Activated CD8-positive, alpha-beta memory T cell treated with anti-CD3 and anti-CD28 coated beads, Interleukin-2, amount 50 U/mL, for 24 hours (primary cell): ENCODE data around the gene FCAMR.
A peak's percentile ranks its signal among the peaks of the same experiment; 100 is the strongest.
"Not testable (repeated sequence)": the region's sequence is repeated elsewhere in the genome, so short reads cannot be mapped to it uniquely, and the experiment has no call there.

Experiments
- DNase-seq: peaks from one replicate; pipeline ENCODE4 v3.0.0-alpha.2; 2020; ENCODE audit errors: extremely low read depth

FCAMR gene

GRCh38 chr1:206931709-206932108 is 38.6 kb downstream of the FCAMR start:
- no peak for DNase-seq

- DNase-seq, result no peak
Measured at GRCh38 chr1:206930210-206930798, 40.0 kb downstream of the FCAMR start.

DNA sequence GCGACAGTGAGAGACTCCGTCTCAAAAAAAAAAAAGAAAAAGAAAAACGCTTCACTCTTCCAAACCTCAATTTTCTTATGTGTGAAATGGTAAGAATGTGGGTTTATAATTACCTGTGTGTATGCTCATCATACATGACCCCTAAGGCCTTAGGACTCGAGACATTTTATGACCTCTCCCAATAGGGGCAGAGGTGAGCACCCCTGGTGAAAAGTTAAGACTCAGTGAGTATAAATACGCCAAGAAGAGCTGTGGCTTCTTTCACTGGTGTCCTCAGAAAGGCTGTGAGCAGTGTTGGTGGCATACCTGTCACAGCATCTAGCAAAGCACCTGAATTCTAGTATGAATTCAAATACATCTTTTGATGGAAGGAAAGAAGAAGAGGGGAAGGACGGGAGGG is 40.7 kb downstream of the FCAMR start:
- no peak for DNase-seq

DNA sequence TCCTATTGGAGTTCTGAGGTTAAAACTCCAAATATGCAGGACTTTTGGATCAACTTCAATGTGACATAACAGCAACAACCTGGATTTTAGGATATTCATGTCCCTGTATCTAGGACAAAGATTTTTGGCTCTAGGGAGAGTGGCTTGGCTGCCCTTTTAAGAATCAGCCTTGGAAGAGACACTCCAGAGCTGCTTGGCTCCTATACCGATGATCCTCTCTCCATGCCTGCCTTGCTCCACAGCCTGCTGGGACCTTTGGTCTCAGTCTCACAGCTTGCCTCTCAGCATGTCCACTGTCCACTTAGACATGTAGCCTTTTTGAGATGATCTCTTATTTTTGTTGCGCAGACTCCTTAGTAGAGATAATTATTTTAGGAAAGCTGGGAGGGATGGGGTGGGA is 44.0 kb downstream of the FCAMR start:
- no peak for DNase-seq

DNA sequence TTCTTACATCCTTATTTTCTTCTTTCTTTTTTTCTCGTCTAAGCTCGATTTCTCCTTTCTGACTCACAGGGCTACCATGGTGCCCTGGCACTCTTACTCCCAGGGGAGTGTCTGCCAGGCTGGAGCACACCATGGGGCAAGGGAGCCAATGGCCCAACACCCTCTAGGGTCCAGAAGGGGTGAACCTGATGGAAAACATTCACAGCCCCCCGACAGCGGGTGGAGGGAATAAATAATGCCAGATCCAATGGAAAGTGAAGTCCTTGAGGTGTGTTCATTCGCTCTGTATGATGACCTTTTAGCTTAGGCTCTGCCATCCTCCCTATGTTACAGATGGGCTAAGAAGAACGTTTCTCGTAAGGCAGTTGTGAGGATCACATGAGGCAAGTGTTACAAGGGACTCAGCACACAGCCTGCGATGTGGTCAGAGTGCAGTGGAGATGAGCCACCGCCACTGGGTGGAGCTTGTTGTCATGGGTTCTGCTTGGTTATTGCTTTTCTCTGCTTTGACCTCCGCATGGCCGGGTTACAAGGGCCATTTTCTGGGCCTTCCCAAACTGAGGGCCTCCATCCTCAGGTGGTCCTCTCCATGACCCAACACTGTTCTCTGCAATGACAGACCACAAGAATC is 45.0 kb downstream of the FCAMR start:
- no peak for DNase-seq

DNA sequence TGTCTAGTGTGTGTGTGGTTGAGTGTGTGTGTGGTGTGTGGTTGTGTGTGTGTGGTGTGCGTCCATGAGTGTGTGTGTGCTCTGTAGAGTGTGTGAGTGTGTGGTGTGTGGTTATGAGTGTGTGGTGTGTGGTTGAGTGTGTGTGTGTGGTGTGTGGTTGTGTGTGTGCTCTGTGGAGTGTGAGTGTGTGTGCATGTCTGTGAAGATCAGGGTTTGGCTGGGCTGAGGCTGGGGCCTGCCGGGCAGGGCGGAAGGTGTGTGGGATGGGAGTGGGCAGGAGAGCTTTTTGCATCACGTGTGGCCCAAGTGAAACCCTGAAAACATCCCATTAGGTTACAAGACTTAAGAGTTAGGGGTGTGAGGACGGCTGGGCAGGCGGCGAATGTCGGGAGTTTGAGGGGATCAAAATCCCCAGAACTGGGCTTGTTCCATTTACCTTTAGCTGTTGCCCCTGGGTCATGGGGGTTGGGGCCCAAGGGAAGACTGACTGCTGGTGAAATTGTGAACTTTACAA is 45.6 kb downstream of the FCAMR start:
- DNase-seq, result no peak

- DNase-seq, result not testable (repeated sequence)
Measured at GRCh38 chr1:206923961-206924557, 46.2 kb downstream of the FCAMR start.

DNA sequence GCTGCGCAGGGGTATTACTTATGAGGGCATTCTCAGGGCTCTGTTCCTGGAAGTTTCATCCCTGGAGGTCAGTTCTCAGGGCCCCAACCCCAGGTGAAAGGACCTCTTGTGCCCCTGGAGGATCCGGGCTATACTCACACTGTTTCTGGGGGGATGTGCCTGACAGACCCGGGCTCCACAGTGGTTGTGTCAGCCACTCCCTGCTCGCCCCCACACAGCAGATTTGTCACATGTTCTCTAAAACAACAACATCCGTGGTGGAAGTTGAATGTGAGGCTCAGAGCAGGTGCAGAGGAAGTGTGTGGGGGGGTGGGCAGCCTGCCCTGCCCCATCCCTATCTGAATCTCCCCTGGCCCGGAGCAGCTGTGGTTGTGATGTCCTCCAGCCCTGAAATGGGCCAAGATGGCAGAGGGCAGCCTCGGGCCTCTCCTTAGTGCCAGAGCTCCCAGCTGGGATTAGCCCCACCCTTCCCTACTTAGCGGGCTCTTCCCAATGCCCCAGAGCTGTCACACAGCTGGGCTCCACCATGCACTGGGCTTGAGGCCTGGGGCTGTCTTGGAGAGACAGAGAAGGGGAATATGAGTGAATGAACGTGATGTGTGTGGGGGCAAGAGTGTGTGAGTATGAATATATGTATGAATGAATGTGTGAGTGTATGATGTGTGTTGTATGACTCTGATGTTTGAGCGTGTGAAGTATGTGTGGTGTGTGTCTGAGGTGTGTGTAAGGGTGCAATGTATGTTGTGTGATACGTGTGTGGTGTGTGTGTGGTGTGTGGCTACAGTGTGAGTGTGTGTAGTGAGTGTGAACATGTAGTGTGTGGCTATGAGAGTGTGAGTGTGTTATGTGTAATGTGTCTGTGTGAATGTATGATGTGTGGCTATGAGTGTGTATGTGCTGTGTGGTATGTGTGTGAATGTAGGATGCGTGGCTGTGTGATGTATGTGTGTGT is 47.0 kb downstream of the FCAMR start:
- DNase-seq, result peak; percentile 53

DNA sequence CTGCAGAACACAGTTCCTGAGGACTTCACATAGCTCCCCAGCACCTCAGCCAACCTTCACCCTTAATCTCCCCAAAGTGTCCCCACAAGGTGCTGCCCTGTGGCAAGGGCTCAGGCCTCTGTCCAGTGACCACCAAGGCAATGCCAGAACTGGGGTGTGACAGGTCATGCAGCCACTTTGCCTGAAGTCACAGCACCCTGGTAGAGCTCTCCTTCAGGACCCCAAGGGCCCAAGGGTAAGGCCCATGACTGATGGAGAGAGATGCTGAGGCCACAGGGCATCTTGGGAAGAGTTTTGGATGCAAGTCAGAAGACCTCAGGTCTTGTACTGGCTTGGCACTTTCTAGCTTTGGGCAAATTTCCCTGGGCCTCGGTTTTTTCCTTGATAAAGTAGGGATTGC is 47.7 kb downstream of the FCAMR start:
- no peak for DNase-seq

DNA sequence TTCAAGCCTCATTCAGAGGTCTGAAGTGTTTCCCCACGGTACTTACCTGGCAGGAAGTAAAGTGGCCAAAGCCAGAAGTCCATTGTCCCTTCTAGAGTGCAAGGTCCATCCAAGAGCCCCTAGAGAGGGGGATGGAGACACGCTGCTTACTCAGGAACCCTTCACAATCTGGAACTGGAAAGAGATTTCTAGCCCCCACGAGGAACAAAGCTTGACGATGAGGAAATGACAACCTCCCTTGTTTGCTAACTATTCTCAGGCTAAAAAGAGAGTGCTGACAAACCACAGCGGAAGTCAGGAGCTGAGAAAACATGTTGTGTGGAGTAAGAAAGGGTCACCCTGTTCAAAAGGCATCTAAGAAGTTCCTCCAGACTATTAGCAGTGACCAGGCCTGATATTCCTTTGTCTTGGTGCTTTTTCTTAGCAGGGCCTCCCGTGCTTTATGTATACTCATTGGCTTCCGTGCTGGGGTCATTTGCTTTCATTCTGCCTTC is 48.4 kb downstream of the FCAMR start, which contains the start of gene FCMR:
FCMR (minus strand) TSS at position 170 of the 494 bp plus-strand sequence; CDS start at position 83, 87 bp downstream.
- no peak for DNase-seq

- DNase-seq, result no peak
Measured at GRCh38 chr1:206918076-206918475, 52.2 kb downstream of the FCAMR start.

DNA sequence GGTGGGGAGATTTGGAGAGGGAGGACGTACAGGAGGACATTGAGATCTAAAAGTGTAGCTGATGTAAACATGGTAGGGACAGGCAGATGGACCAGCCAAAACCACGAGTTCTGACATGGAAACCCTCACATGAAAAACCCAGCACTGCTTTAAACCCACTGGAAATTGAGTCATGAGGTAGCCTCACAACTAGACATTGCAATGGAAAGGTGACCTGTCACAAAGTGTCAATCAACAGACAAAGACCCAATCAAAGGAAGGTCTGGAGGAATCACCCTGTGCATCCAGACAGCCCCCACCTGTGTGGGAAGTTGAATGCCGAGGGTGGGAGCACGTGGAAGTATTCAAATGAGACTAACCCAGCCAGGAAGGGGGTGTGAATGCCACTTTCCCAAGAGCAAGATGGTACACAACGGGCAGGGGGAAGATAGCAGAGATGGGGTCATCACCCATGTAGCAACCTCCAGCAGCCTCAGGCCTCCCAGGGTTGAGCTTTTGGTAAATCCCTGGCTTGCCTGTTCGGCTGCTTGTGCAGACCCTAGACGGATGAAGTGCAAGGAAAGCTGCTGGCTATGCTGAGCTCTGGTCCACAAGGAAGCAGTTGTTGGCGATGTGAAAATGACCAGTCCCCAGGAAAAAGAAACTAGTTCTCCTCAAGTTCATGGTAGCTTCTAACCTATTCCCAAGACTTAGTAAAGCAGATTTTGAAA is 54.1 kb downstream of the FCAMR start:
- DNase-seq, result no peak

DNA sequence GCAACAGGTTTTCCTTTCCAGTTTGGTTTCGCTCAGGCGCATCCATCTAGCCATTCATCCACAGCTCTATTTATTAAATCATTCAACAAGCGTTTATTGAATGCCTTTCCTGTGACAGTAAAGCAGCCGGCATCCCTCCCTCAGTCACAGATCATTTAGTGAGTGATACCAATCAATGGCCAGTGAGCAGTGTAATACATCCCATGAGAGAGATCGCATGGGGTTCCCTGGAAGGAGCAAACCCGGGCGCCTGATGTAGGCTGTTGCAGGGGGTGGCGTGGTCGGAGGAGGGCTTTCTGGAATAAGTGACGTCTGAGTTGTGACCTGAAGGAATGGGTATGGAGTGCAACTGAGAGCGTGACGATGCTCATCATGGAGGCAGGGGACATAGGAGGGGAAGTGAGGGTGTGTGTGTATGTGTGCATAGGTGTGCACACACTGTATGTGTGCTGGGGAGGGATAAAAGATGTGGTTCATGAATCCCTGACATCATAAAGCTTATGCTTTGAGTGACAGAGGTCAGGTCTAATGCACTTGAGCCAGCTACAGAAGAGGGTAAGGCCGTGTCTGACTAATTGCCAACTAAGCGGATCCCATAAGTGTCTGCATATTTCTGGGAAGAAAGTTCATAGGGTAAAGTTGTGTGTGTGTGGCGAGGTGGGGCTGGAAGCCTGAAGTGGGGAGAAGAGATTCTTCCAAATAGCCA is 55.1 kb downstream of the FCAMR start:
- DNase-seq, result no peak

DNA sequence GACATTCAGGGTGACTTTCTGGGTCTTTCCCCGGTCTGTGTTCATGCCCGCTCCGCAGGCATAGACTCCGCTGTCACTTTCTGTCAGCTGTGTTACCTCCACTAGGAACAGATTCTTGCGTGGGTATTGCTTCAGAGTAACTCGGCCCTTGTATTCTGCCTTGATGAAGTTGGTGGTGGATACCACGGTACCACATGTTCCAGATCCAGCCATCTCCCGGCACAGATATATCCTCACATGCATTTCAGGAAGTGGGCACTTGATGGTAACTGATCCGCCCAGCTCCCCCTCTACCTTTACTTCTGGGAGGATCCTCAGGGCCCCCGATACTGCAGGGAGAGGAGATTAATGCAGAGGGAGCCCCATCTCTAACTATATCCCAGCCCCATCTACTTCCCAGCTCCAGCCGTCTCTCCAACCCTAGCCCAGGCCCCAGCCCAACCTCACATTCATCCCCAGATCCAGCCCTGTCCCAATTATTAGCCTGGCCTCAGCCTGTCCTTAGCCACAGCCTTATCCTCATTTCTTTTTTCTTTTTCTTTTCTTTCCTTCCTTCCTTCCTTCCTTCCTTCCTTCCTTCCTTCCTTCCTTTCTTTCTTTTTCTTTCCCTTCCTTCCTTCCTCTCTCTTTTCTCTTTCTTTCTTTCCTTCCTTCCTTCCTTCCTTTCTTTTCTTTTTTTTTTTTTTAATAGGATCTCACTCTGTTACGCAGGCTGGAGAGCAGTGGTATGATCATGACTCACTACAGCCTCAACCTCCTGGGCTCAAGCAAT is 56.3 kb downstream of the FCAMR start:
- no peak for DNase-seq

DNA sequence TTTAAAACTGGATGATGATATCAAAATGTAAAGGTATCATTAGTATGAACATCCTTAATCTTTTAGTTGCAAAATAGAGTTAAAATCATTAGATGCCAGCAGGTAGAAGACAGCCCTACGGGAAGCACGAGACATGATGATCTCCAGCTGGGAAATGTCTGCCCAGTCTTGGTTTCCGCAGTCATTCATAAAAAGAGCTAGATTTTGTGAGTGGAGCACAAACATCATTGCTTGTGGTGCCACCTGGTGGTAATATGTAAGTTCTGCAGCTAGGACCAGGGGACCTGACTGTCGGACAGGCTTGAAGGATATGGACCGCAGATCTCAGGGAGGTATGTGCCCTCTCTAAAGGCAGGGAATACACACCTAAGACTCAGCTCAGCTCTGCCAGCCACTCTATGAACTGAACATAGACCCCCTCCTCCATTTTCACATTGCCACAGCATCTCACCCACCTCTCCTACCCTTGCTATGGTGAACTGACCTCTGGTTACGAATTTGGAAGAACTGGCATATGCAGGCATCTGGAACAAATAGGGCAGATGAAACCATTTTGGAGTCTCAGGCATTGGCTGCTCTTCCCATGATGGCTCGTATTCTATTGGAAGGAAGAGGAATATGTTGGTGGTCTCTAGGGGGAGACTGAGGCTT is 57.7 kb downstream of the FCAMR start:
- no peak for DNase-seq

- DNase-seq, result no peak
Measured at GRCh38 chr1:206911064-206911663, 59.1 kb downstream of the FCAMR start.

DNA sequence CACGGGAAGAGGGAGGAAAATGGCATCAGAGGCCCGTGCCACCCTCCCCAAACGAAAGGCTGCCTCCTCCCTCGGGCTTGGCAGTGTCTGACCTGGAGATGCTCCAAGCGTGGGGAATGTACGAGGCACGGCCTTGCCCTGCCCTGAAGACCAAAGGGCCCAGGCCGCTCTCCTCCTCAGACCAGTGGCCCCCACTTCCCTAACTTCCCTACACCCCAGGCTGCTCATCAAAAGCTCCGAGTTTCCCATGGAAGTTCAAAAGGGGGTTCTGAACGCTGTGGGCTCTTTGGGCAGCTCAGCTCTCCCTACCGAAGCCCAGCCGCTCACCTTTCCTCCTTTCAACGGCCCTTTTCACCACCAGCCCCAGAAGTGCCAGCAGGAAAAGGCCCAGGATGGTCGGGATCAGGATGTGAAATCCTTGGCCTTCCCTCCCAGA is 60.4 kb downstream of the FCAMR start:
- DNase-seq, result no peak

GRCh38 chr1:206909161-206909882 is 60.9 kb downstream of the FCAMR start:
- DNase-seq, result no peak
